ENCODE data around the gene B4GALNT4. TPM values are rescaled to one million over a fixed set of nuclear protein-coding genes. Genes with fewer than 3 reads are reported as not detected.

B4GALNT4 gene
- total and polyA plus RNA-seq, 2 of the 8 experiments (the other 6 are each of a cell fraction or from before 2014, with no cell fraction given) = 40.9 to 76.3 TPM

- no peaks in the 10 kb centered on the region for H3K9me3 ChIP-seq (ENCODE audit: insufficient read depth in 2 of 2, low read depth in 1 of 2, low read length in 1 of 2)
- DNase-seq (ENCODE audit: low read depth in 1 of 2, low spot score in 2 of 2) (no peak), FAIRE-seq (no peak)
- no peak overlapping the region for H3K4me3 ChIP-seq (ENCODE audit: extremely low read depth in 1 of 4, insufficient read depth in 2 of 4, low read depth in 3 of 4, low read length in 4 of 4)
- no peak overlapping the region for H3K14ac ChIP-seq (ENCODE audit: insufficient read length)
- no peak overlapping the region for H4K5ac ChIP-seq (ENCODE audit: insufficient read length, low read depth, low read length)
- WGBS, 2 experiments (ENCODE audit: extremely low coverage in 1 of 2, insufficient coverage in 1 of 2, insufficient read length in 1 of 2, insufficient replicate concordance in 2 of 2, low coverage in 1 of 2, low lambda C conversion rate in 2 of 2, missing lambda C conversion rate in 1 of 2) = 94% methylated on average over 20 of the region's 23 CpGs; no CpG with 5 or more reads in 1 of the 2 experiments
- ChIA-PET CTCF (ENCODE audit: partially characterized antibody) (no interaction called here), POLR2A (ENCODE audit: partially characterized antibody) (interaction anchor here (1.0 to 1.3 kb wide), 2 partner anchors 13 to 30 kb away, joined by 3 to 5 read pairs; no protein-coding TSS in a partner anchor)
- H2BK5ac ChIP-seq (ENCODE audit: low read depth, low read length) = no peak overlapping the region
- H4K91ac ChIP-seq (replicated peaks; ENCODE audit: insufficient read length, low read length) = no peak overlapping the region
- H3K9ac ChIP-seq (replicated peaks in 1 of 4; ENCODE audit: extremely low read depth in 1 of 4, low read depth in 3 of 4, low read length in 3 of 4) = no peak overlapping the region
- no peak overlapping the region for H3K23ac ChIP-seq (ENCODE audit: insufficient read length)
- H4K8ac ChIP-seq (ENCODE audit: extremely low read depth, insufficient read depth, low read length) = no peak overlapping the region
- H3K79me2 ChIP-seq (ENCODE audit: control insufficient read depth in 1 of 2, insufficient read depth in 2 of 2, low read length in 2 of 2) = peaks cover 0 to 15% of the 10 kb centered on the region in 2 experiments; a peak in 1 of 4 replicates
- no peak overlapping the region for H3K4ac ChIP-seq (replicated peaks; ENCODE audit: insufficient read length, low read depth, low read length)
- H2BK15ac ChIP-seq (ENCODE audit: low read length) = no peak overlapping the region
- no peak overlapping the region for H2AFZ ChIP-seq (ENCODE audit: low read length)
- no peak overlapping the region for H2BK20ac ChIP-seq (ENCODE audit: low read length)
- H4K20me1 ChIP-seq (replicated peaks in 1 of 2; ENCODE audit: control insufficient read depth in 1 of 2, insufficient read depth in 2 of 2, low read length in 2 of 2) = peaks cover 0 to 6% of the 10 kb centered on the region in 2 experiments
- H2AK5ac ChIP-seq (ENCODE audit: low read depth, low read length) = no peak overlapping the region
- peaks cover 7% of the 10 kb centered on the region for H3K79me1 ChIP-seq (ENCODE audit: low read depth, low read length)
- H3K23me2 ChIP-seq (ENCODE audit: low read depth, low read length) = no peaks in the 10 kb centered on the region; the same call in 1 of the 2 replicates
- no peak overlapping the region for H3K4me2 ChIP-seq (ENCODE audit: insufficient read depth in 1 of 2, low read depth in 2 of 2, low read length in 2 of 2)
- H2BK120ac ChIP-seq (replicated peaks; ENCODE audit: low read depth, low read length) = no peak overlapping the region
- H3K27me3 ChIP-seq (replicated peaks in 1 of 4; ENCODE audit: control insufficient read depth in 3 of 4, extremely low read depth in 1 of 4, insufficient read depth in 3 of 4, low read length in 3 of 4) = no peaks in the 10 kb centered on the region
- no peak overlapping the region for H3K56ac ChIP-seq (replicated peaks; ENCODE audit: insufficient read length, low read depth, low read length)
- H2BK12ac ChIP-seq (ENCODE audit: low read depth, low read length) = no peak overlapping the region
- no peak overlapping the region for H3K27ac ChIP-seq (ENCODE audit: low read depth, low read length)
- no peak overlapping the region for H3K18ac ChIP-seq (ENCODE audit: extremely low read depth, low read length)
- H3K4me1 ChIP-seq (replicated peaks in 1 of 4; ENCODE audit: control insufficient read depth in 3 of 4, insufficient read depth in 4 of 4, low read length in 3 of 4) = peaks cover 0 to 6% (median 0%) of the 10 kb centered on the region in 4 experiments; a peak in 2 of 7 replicates
- H3K36me3 ChIP-seq (ENCODE audit: control insufficient read depth in 2 of 4, insufficient read depth in 4 of 4, low read length in 3 of 4) = peaks cover 11 to 42% (median 16%) of the 10 kb centered on the region in 4 experiments; a peak in 7 of 8 replicates
- TF ChIP-seq SAP30 (IDR thresholded peaks at IDR 0.05; ENCODE audit: insufficient read depth, insufficient replicate concordance, low read length) = no peak
- no peak for TF ChIP-seq SIRT6 (IDR thresholded peaks at IDR 0.05; ENCODE audit: low read length)
- TF ChIP-seq BACH1 (IDR thresholded peaks at IDR 0.05; ENCODE audit: low read length) = no peak
- TF ChIP-seq GABPA (IDR thresholded peaks at IDR 0.05; ENCODE audit: borderline replicate concordance, insufficient read depth, low read length) = no peak
- TF ChIP-seq HDAC6 (IDR thresholded peaks at IDR 0.05; ENCODE audit: low read depth, low read length) = no peak
- no peak for TF ChIP-seq BCL11A (IDR thresholded peaks at IDR 0.05; ENCODE audit: low read depth in 2 of 2, low read length in 2 of 2)
- no peak for TF ChIP-seq CBX8 (IDR thresholded peaks at IDR 0.05; ENCODE audit: borderline replicate concordance, low read depth, low read length)
- TF ChIP-seq EP300 (IDR thresholded peaks at IDR 0.05; ENCODE audit: borderline replicate concordance in 1 of 2, low read depth in 2 of 2, low read length in 2 of 2) = no peak
- no peak for TF ChIP-seq SIX5 (IDR thresholded peaks at IDR 0.05; ENCODE audit: low read depth, low read length)
- no peak for TF ChIP-seq TAF7 (optimal IDR thresholded peaks at IDR 0.05; ENCODE audit: borderline replicate concordance, low read depth, low read length)
- no peak for TF ChIP-seq POLR2AphosphoS5 (IDR thresholded peaks at IDR 0.05; ENCODE audit: low read depth, low read length)
These were observed 4.6 kb downstream of the B4GALNT4 start for GRCh38 chr11:373716-374551.

All from H1 (cell line).